GM19372 (cell line): ENCODE data around the gene SHH.

Experiments used
- ATAC-seq: cut with Tn5 transposase; IDR thresholded peaks from one replicate; pipeline ENCODE4 v1.9.1; 2021; ENCODE audit warnings: mild to moderate bottlenecking, low read depth, moderate library complexity; ENCODE audit not compliant: unreplicated experiment

Gene SHH

GRCh38 chr7:155750255-155751125 lies 61.8 kb downstream of the SHH start:
- ATAC-seq = no peak
